Fibroblast of upper back skin (primary cell): ENCODE results near the gene XRCC3.

Source experiments
- DNase-seq: peaks from one replicate; pipeline ENCODE4 v3.0.0-alpha.2; 2013

XRCC3 gene

DNA sequence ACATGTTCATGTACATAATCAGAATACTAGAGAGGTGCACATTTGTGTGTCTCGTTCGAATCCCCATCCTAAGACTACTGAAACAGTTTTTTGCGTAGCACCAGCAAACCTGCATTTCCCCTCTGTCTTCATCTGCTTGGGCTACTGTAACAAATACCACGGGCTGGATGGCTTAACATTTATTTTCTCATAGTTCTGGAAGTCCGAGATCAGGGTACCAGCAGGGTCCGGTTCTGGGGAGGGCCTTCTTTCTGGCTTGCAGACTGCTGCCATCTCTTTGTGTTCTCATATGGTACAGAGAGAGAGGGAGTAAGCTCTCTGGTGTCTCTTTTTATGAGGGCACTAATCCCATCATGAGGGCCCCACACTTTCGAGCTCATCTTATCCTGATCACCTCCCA lies 55.6 kb downstream of the XRCC3 start:
- DNase-seq: no peak

DNA sequence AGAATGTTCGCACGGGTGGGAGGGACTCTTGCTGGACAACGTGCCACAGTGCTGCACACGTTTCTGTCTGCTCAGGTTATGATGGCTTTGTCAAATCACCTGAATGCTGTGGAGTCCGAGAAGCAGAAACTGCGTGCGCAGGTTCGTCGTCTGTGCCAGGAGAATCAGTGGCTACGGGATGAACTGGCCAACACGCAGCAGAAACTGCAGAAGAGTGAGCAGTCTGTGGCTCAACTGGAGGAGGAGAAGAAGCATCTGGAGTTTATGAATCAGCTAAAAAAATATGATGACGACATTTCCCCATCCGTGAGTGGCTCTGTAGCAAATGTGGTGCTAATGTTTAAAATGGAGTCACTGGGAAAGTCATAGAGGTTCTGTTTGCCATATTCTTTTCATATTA lies 57.8 kb downstream of the XRCC3 start:
- peak; percentile 70 for DNase-seq

DNA sequence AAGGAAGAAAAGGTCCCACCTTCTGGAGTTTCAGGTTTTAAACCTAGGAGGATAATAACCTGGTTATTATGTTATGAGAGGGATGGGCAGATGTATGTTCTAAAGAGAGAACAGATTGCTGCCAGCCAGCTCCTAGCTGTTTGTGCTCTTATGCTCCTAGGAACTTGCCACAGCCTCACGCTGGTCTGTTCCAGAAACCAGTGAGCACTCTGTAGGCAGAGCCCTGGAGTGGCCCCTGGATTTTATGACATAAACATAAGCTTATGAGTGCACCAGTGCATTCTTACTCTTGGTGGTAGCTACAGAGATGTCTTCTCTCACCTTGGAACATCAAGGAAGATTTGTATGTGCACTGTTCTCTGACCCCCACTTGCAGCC lies 58.5 kb downstream of the XRCC3 start:
- DNase-seq: no peak

DNA sequence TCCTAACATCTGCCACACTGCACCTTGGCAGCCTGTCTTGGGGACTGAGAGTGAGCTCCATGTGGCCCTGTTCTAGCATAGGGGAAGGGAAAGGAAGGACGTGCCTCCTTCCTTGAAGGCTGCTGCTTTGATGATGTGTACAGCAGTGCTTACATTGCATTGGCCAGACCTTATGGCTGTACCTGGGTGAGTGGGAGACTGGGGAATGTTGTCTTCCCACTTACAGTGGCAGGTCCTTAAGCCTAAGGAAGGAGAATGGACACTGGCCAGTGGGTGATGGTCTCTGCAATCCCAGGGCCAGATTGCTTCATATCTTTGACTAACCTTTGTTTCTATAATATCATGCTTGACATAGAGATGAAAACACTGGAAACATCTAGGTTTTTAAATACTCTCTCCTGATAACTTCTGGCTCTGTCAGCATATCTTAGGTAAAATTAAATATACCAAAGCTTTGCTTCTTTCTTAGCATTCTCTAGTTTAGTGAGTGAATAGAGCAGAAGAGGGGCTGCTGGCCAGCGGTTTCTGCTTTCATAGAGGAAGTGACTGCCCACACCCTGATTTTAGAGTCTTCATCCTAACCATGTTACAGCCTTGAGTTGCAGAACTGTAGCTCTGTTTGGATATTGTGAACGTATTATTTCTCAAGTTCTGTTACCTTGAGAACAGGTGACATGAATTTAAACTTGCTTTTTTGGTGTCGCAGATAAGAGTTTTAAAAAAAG lies 59.1 kb downstream of the XRCC3 start:
- no peak for DNase-seq

DNA sequence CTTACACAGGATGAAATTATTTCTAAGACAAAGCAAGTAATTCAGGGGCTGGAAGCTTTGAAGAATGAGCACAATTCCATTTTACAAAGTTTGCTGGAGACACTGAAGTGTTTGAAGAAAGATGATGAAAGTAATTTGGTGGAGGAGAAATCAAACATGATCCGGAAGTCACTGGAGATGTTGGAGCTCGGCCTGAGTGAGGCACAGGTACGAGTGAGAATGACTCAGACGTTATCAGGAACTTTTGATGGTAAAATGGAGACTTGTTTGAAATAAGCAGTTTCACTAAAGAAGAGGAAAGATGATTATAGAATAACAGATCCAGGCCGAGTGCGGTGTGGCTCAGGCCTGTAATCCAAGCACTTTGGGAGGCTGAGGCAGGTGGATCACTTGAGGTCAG lies 60.6 kb downstream of the XRCC3 start:
- no peak for DNase-seq

DNA sequence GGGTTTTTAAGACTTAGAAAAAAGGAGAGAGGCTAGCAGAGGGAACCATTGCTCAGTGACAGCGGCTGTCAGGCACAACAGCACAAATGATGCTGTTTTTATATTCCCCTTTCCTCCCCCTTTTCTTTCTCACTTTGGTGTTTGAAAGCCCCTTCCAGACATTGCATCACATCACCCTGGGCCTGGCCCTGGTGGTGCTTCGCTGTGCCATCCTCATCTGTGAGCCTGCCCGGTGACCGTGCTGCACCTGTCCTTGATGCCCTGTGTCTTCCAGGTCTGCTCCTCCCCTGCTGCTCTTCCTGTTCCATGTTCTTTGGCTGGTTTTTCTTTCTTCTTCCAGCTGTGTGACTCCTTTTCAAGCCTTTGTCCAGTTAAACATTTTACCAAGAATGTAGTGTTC lies 61.4 kb downstream of the XRCC3 start:
- no peak for DNase-seq

DNA sequence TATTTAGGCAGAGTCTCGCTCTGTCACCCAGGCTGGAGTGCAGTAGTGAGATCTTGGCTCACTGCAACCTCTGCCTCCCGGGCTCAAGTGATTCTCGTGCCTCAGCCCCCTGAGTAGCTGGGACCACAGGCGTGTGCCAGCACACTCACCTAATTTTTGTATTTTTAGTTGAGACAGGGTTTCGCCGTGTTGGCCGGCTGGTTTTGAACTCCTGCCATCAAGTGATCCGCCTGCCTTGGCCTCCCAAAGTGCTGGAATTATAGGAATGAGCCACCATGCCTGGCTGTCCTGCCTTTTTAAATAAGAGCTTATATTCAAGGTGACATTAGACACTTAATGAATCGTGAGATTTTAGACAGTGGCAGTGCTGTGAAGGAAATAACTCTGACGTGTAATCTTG lies 61.9 kb downstream of the XRCC3 start:
- peak; percentile 28 for DNase-seq

DNA sequence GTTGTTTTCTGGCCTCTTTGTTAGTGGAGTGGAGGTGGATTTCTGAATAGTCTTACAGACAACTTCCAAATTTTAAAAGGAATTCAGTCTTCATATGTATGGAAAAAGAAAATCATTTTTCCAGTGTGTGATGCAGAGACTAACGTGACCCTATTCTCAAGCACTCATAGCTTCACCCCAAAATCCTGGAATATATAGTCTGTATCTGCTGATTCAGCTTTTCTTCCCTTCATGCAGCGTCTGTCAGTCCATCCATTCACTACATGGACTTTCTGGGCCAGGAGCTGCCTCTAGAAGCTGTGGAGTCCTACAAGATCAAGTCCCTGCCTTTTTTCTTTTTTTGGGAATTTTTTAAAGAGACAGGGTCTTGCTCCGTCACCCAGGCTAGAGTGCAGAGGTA lies 62.4 kb downstream of the XRCC3 start:
- no peak for DNase-seq

DNA sequence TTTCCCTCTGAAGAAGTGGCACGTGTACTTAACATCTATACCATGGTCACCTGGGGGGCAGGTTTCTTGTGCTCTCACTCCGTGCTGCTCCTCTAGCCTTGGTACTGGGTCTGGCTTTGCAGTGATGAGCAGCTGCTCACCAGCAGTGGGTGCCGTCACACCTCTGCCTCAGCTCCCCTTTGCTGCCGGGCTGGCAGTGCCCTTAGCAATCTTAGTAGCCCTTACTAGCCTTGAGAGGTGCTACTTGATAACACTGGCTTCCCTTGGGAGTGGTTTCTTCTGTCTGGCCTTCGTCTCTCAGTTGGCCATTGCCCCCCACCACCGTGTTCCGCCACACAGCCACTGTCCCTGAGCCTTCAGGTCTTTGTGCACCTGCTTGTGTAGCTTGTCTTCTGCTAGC lies 63.7 kb downstream of the XRCC3 start:
- no peak for DNase-seq

DNA sequence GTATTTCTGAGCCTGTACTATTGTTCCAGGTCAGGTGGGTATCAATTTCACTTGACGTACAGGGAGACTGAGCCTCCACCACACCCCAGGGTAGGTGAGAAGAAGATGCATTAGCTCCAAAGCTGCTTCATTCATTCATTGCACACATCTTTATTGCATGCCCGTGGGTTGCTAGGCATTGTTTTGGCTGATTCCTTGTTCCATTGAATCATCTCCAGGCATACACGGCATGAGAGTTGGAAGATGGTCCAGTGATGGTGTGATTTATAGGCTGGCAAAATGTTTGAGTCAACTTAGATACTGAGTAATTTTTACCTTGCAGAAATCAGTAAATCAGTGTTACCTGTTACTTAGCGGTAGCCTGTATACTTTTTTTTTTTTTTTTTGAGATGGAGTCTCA lies 65.0 kb downstream of the XRCC3 start:
- DNase-seq: no peak

DNA sequence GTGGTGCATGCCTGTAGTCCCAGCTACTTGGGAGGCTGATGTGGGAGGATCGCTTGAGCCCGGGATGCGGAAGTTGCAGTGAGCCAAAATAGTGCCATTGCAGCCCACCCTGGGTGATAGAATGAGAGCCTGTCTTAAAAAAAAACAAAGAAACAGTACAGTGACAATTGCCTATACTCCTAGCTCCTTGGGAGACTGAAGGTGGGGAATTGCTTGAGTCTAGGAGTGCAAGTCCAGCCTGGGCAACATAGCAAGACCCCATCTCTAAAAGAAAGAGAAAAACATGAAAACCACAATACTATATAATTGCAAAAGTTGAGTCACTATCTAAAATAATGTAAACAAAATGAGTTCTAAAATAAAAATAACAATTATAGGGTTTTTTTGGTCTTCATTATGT lies 66.2 kb downstream of the XRCC3 start:
- DNase-seq: no peak
